Measurements from ENCODE around the gene SUMO4. TPM values are rescaled to one million over a fixed set of nuclear protein-coding genes. Genes with fewer than 3 reads are reported as not detected.

SUMO4 gene
- total RNA-seq, 1 donor from 2014 or later = 2.0 TPM

DNA sequence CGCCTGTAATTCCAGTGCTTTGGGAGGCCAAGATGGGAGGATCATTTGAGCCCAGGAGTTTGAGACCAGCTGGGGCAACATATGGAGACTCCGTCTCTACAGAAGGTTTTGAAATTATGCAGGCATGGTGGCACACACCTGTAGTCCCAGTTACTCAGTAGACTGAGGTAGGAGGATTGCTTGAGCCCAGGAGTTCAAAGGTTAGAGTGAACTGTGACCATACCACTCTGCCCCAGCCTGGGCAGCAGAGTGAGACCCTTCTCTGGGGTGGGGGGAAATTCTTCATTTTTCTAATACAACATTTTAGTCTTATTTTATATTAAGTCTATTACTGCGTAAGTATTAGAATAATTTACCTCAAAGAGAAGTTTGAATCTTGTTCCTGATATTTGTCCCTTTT lies 20.1 kb upstream of the SUMO4 start:
- Histone ChIP-seq H3K27ac (no peak overlapping the region), H3K9me3 (no peaks in the 10 kb centered on the region), H3K4me3 (no peak overlapping the region), H3K4me1 (no peaks in the 10 kb centered on the region), H3K27me3 (ENCODE audit: low read depth) (no peaks in the 10 kb centered on the region), H3K36me3 (peaks cover 49% of the 10 kb centered on the region)
- no peak for DNase-seq
- intact Hi-C loops (cut with DNase I) = no loop called here
- TF ChIP-seq, protein P1, sequence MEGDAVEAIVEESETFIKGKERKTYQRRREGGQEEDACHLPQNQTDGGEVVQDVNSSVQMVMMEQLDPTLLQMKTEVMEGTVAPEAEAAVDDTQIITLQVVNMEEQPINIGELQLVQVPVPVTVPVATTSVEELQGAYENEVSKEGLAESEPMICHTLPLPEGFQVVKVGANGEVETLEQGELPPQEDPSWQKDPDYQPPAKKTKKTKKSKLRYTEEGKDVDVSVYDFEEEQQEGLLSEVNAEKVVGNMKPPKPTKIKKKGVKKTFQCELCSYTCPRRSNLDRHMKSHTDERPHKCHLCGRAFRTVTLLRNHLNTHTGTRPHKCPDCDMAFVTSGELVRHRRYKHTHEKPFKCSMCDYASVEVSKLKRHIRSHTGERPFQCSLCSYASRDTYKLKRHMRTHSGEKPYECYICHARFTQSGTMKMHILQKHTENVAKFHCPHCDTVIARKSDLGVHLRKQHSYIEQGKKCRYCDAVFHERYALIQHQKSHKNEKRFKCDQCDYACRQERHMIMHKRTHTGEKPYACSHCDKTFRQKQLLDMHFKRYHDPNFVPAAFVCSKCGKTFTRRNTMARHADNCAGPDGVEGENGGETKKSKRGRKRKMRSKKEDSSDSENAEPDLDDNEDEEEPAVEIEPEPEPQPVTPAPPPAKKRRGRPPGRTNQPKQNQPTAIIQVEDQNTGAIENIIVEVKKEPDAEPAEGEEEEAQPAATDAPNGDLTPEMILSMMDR (IDR thresholded peaks at IDR 0.05) = no peak
- ATAC-seq = no peak

DNA sequence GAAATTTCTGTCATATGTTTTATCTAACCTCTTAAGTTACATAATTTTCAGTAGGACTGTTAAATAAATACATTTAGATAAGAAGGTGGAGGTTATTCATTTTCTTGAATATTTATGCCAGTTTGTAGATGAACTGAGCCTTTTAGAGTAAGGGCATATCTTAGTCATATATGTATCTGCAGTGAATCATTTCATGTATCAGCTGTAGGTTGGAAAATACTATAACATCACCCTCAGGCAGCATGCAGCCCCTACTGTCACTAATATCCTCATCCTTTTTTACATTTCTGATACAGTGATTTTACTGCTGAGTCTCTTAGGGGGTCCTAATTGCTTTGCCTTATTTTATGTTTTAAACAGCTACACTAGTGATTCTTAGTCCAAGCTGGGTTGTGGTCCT lies 19.5 kb upstream of the SUMO4 start:
- TF ChIP-seq, protein P1 (IDR thresholded peaks at IDR 0.05) = no peak
- Histone ChIP-seq H3K4me3 (no peak overlapping the region), H3K4me1 (no peaks in the 10 kb centered on the region), H3K27me3 (ENCODE audit: low read depth) (no peaks in the 10 kb centered on the region), H3K9me3 (no peaks in the 10 kb centered on the region), H3K36me3 (peaks cover 50% of the 10 kb centered on the region), H3K27ac (no peak overlapping the region)
- ATAC-seq (no peak), DNase-seq (no peak)
- intact Hi-C loops (cut with DNase I) = no loop called here

DNA sequence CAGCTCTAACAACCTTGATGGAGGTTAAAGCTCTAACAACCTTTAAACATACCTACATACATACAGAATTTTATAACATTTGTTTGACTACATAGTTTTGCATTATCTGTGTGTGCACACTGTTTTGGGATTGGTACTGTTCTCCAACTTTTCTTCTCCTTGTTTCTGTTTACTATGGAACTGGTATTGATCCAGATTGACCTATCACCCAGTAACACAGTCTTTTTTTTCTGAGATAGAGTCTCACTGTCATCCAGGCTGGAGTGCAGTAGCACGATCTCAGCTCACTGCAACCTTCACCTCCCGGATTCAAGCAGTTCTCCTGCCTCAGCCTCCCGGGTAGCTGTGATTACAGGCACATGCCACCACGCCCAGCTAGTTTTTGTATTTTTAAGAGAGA lies 16.7 kb upstream of the SUMO4 start:
- TF ChIP-seq, protein P1 (IDR thresholded peaks at IDR 0.05) = no peak
- intact Hi-C loops (cut with DNase I) = no loop called here
- H3K4me3 ChIP-seq = no peak overlapping the region
- H3K27ac ChIP-seq = no peak overlapping the region
- no peak for ATAC-seq
- H3K36me3 ChIP-seq = peaks cover 49% of the 10 kb centered on the region
- H3K4me1 ChIP-seq = no peaks in the 10 kb centered on the region
- no peaks in the 10 kb centered on the region for H3K9me3 ChIP-seq
- no peak for DNase-seq
- no peaks in the 10 kb centered on the region for H3K27me3 ChIP-seq (ENCODE audit: low read depth)

DNA sequence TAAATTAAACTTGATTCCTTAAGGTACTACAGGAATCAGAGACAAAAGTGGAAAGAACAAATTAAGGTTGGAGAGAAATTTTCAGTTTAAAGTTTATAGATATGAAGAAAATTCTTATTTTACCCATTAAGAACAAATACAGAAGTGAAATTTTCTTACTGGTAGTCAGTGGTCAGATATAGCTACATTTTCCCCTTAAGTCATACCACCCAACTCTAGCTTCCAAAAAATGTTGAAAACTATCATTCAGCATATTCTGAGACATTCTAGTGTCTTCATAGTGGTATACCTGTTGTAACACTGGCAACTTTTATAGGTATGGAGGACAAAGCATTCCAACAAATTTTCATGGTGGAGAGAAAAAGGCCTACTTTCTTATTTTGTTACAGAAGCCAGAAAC lies 15.6 kb upstream of the SUMO4 start:
- intact Hi-C loops (cut with DNase I) = no loop called here
- TF ChIP-seq, protein P1 (IDR thresholded peaks at IDR 0.05) = no peak
- H3K9me3 ChIP-seq = no peaks in the 10 kb centered on the region

DNA sequence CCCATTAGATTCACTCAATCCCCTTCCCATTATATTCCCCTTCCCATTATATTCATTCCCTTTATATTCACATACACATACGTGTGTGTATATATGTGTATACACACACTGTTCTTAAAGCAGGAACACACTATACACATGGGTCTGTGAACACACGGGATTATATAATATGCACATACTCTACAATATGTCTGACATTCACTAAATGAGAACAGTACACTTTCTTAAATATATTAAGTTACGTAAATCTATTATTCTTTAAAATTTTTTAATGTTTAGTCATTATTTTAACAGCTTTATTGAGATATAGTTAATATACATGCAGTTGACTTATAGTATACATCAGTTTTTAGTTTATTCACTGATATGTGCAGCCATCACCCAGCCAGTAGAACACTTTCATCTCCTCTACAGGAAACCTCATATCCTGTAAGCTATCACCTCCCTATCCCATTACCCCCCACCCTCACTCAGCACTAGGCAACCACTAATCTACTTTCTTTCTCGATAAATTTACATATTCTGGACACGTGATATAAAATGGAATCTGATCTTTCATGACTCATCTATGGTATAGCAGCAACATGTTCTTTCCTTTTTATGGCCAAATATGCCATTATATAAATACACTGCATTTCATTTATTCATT lies 13.9 kb upstream of the SUMO4 start:
- DNase-seq = no peak
- peaks cover 25% of the 10 kb centered on the region for H3K36me3 ChIP-seq
- no peak overlapping the region for H3K27ac ChIP-seq
- H3K4me1 ChIP-seq = no peaks in the 10 kb centered on the region
- intact Hi-C loops (cut with DNase I) = no loop called here
- TF ChIP-seq, protein P1 (IDR thresholded peaks at IDR 0.05) = no peak
- H3K27me3 ChIP-seq (ENCODE audit: low read depth) = no peaks in the 10 kb centered on the region
- H3K4me3 ChIP-seq = no peak overlapping the region
- ATAC-seq = no peak
- no peaks in the 10 kb centered on the region for H3K9me3 ChIP-seq

More for the DNA sequence above, 15.6 kb upstream of the SUMO4 start:
- no peak overlapping the region for H3K4me3 ChIP-seq
- H3K27ac ChIP-seq = no peak overlapping the region
- H3K36me3 ChIP-seq = peaks cover 38% of the 10 kb centered on the region
- H3K4me1 ChIP-seq = no peaks in the 10 kb centered on the region
- ATAC-seq (no peak), DNase-seq (no peak)
- no peaks in the 10 kb centered on the region for H3K27me3 ChIP-seq (ENCODE audit: low read depth)

Data from lower lobe of right lung (tissue), 2 donors.